Fibroblast of lung (primary cell): Measurements from ENCODE around the gene POLR2L. TPM values are rescaled to one million over a fixed set of nuclear protein-coding genes. Genes with fewer than 3 reads are reported as not detected.

Source experiments
- DNase-seq, 2 donors: peaks; one replicate each; pipeline versions ENCODE4 v3.0.0 to v3.0.0-alpha.2; 2010; ENCODE audit warnings: low read depth in 2 of 2
- H2AFZ ChIP-seq: 2 replicates; pipeline ENCODE4 v1.5.1; 2012; ENCODE audit warnings: low read length, control low read depth, inconsistent platforms
- H3K27ac ChIP-seq: 2 replicates; pipeline ENCODE4 v1.5.1; 2011; ENCODE audit warnings: low read length, control low read depth; ENCODE audit not compliant: insufficient read depth
- H3K27me3 ChIP-seq: 2 replicates; pipeline ENCODE4 v1.5.1; 2011; ENCODE audit warnings: mild to moderate bottlenecking, low read length; ENCODE audit not compliant: control insufficient read depth, insufficient read depth
- H3K36me3 ChIP-seq: 2 replicates; pipeline ENCODE4 v1.5.1; 2011; ENCODE audit warnings: low read length; ENCODE audit not compliant: control insufficient read depth, insufficient read depth
- H3K4me1 ChIP-seq: 2 replicates; pipeline ENCODE4 v1.5.1; 2011; ENCODE audit warnings: low read length; ENCODE audit not compliant: control insufficient read depth, insufficient read depth; ENCODE audit errors: extremely low read depth
- H3K4me2 ChIP-seq: 2 replicates; pipeline ENCODE4 v1.5.1; 2011; ENCODE audit warnings: low read length, control low read depth; ENCODE audit not compliant: insufficient read depth; ENCODE audit errors: extremely low read depth
- H3K4me3 ChIP-seq, 4 experiments: fragments of 200-600 bp in 1 of 4; sonication (generic) in 1 of 4; replicated peaks in 1 of 4; 2 replicates each; pipeline ENCODE4 v1.5.1; 2011 to 2016; ENCODE audit warnings: low read length in 4 of 4, low read depth in 3 of 4, mild to moderate bottlenecking in 3 of 4, control low read depth in 2 of 4, inconsistent platforms in 1 of 4, mixed read lengths in 1 of 4; ENCODE audit not compliant: insufficient read depth in 1 of 4; ENCODE audit errors: control extremely low read depth in 1 of 4
- H3K79me2 ChIP-seq: 2 replicates; pipeline ENCODE4 v1.5.1; 2012; ENCODE audit warnings: mild to moderate bottlenecking, low read length, inconsistent platforms; ENCODE audit not compliant: control insufficient read depth, insufficient read depth
- H3K9ac ChIP-seq: 2 replicates; pipeline ENCODE4 v1.5.1; 2011; ENCODE audit warnings: mild to moderate bottlenecking, low read length, control low read depth; ENCODE audit not compliant: insufficient read depth
- H3K9me3 ChIP-seq: 2 replicates; pipeline ENCODE4 v1.5.1; 2012; ENCODE audit warnings: low read depth, low read length; ENCODE audit not compliant: control insufficient read depth, insufficient read depth
- H4K20me1 ChIP-seq: 2 replicates; pipeline ENCODE4 v1.5.1; 2011; ENCODE audit warnings: low read length; ENCODE audit not compliant: control insufficient read depth, insufficient read depth; ENCODE audit errors: extremely low read depth
- EZH2 ChIP-seq: IDR thresholded peaks from 2 replicates; pipeline ENCODE4 v1.5.1; 2012; ENCODE audit warnings: low read length, control low read depth, mild to moderate bottlenecking; ENCODE audit errors: missing control alignments
- polyA plus RNA-seq, 2 donors: library from polyadenylated mRNA; depleted of rRNA in 1 of 2; stranded (reverse) in 1 of 2; unstranded in 1 of 2; fragments of >200 nt; gene quantifications; 2 replicates each; pipeline ENCODE4 v1.2.1, GENCODE V29; 2011 to 2012; ENCODE audit warnings: missing spikeins in 1 of 2
- total RNA-seq: library from RNA; depleted of rRNA; stranded (reverse); fragments of >200 nt; gene quantifications from 2 replicates; pipeline ENCODE4 v1.2.1, GENCODE V29; 2014
- TF ChIP-seq, protein P1 (sequence below), 2 donors: IDR thresholded peaks in 1 of 2; conservative IDR thresholded peaks in 1 of 2; 1 replicate in 1 of 2; 2 replicates in 1 of 2; pipeline ENCODE4 v1.5.1; 2011 to 2012; ENCODE audit warnings: low read length in 2 of 2, control low read depth in 1 of 2, inconsistent platforms in 1 of 2, low read depth in 1 of 2, mild to moderate bottlenecking in 1 of 2

POLR2L gene
- total and polyA plus RNA-seq, 2 donors (not counting 1 experiment from before 2014, with no cell fraction given) = 181 to 196 TPM

DNA sequence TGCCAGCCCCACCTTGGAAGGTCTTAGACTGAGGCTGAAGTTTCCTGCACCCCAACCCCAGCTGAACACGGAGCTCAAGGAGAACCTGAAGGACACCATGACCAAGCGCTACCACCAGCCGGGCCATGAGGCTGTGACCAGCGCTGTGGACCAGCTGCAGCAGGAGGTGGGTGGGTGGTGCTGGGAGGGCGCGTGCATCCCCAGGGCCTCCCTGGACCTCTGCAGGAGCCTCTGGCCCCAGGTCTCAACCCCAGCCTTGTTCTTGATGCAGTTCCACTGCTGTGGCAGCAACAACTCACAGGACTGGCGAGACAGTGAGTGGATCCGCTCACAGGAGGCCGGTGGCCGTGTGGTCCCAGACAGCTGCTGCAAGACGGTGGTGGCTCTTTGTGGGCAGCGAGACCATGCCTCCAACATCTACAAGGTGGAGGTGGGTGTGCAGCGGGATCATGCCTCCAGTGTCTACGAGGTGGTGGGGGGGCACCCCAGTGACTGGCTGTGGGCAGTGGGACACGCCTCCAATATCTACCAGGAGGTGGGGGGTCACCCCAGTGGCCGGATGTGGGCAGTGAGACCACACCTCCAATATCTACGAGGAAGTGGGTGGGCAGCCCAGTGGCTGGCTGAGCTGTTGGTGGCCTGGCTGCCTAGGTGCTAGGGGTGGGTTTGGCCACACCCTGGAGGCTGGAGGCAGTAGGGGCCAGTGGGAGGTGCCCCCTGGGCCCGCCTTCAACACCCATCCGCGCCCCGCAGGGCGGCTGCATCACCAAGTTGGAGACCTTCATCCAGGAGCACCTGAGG lies 4.9 kb downstream of the POLR2L start:
- Histone ChIP-seq H3K36me3 (peaks cover 45% of the 10 kb centered on the region), H3K79me2 (peaks cover 78% of the 10 kb centered on the region), H3K9ac (no peak overlapping the region), H4K20me1 (peaks cover 5% of the 10 kb centered on the region), H3K27ac (no peak overlapping the region), H3K4me2 (peak overlapping the region; percentile 13), H3K9me3 (no peaks in the 10 kb centered on the region), H3K4me1 (peaks cover 28% of the 10 kb centered on the region), H3K4me3 (no peak overlapping the region), H2AFZ (no peak overlapping the region), H3K27me3 (no peaks in the 10 kb centered on the region)
- no peak for TF ChIP-seq EZH2
- TF ChIP-seq, protein P1, sequence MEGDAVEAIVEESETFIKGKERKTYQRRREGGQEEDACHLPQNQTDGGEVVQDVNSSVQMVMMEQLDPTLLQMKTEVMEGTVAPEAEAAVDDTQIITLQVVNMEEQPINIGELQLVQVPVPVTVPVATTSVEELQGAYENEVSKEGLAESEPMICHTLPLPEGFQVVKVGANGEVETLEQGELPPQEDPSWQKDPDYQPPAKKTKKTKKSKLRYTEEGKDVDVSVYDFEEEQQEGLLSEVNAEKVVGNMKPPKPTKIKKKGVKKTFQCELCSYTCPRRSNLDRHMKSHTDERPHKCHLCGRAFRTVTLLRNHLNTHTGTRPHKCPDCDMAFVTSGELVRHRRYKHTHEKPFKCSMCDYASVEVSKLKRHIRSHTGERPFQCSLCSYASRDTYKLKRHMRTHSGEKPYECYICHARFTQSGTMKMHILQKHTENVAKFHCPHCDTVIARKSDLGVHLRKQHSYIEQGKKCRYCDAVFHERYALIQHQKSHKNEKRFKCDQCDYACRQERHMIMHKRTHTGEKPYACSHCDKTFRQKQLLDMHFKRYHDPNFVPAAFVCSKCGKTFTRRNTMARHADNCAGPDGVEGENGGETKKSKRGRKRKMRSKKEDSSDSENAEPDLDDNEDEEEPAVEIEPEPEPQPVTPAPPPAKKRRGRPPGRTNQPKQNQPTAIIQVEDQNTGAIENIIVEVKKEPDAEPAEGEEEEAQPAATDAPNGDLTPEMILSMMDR (conservative IDR thresholded peaks at IDR 0.05 in 1 of 2, IDR thresholded peaks at IDR 0.05 in 1 of 2; ENCODE audit: low read depth in 1 of 2, low read length in 2 of 2) = no peak
- DNase-seq = no peak

DNA sequence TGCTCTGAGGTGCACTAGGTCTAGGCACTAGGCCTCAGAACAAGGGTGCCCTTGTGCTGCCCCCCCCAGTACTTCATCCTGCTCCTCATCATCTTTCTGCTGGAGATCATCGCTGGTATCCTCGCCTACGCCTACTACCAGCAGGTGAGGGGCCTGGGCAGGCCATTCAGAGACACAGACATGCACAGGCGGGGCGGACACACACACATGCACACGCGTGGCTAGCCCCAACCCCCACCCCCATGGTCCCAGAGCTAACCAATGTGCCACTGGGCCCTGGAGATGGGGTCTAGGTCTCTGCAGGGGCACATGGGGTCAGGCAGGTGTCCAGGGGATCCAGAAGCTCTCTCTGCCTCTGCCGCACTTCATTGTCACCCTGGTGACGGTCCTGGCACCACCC lies 5.6 kb downstream of the POLR2L start:
- H2AFZ ChIP-seq = no peak overlapping the region
- H3K36me3 ChIP-seq = peaks cover 45% of the 10 kb centered on the region
- peaks cover 72% of the 10 kb centered on the region for H3K79me2 ChIP-seq
- no peak overlapping the region for H3K27ac ChIP-seq
- H3K9ac ChIP-seq = no peak overlapping the region
- no peak overlapping the region for H3K4me2 ChIP-seq
- peaks cover 3% of the 10 kb centered on the region for H4K20me1 ChIP-seq
- no peak overlapping the region for H3K4me3 ChIP-seq
- no peak for DNase-seq
- no peaks in the 10 kb centered on the region for H3K27me3 ChIP-seq
- H3K9me3 ChIP-seq = no peaks in the 10 kb centered on the region
- TF ChIP-seq, protein P1 (conservative IDR thresholded peaks at IDR 0.05 in 1 of 2, IDR thresholded peaks at IDR 0.05 in 1 of 2; ENCODE audit: low read depth in 1 of 2, low read length in 2 of 2) = no peak
- no peak for TF ChIP-seq EZH2
- H3K4me1 ChIP-seq = peaks cover 34% of the 10 kb centered on the region

DNA sequence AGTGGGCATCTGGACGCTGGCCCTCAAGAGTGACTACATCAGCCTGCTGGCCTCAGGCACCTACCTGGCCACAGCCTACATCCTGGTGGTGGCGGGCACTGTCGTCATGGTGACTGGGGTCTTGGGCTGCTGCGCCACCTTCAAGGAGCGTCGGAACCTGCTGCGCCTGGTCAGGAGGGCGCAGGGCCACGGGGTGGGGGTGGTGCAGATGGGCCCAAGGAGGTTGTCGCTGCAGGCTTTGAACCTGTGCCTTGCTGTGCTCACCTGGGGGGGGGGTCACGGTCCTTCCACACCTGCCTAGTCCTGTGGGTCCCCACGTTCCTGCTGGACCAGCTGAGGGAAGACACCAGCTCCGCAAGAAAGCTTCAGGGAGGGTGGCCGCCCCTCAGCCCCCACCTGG lies 6.1 kb downstream of the POLR2L start:
- Histone ChIP-seq H3K79me2 (peaks cover 68% of the 10 kb centered on the region), H4K20me1 (peaks cover 3% of the 10 kb centered on the region), H3K4me3 (no peak overlapping the region), H3K4me1 (peaks cover 38% of the 10 kb centered on the region), H3K27ac (no peak overlapping the region), H3K27me3 (no peaks in the 10 kb centered on the region), H3K36me3 (peaks cover 45% of the 10 kb centered on the region), H3K4me2 (no peak overlapping the region), H2AFZ (no peak overlapping the region), H3K9ac (no peak overlapping the region), H3K9me3 (no peaks in the 10 kb centered on the region)
- no peak for DNase-seq
- TF ChIP-seq EZH2 = no peak
- TF ChIP-seq, protein P1 (conservative IDR thresholded peaks at IDR 0.05 in 1 of 2, IDR thresholded peaks at IDR 0.05 in 1 of 2; ENCODE audit: low read depth in 1 of 2, low read length in 2 of 2) = no peak
